A549 (cell line): ENCODE data around the gene EML4. TPM values are rescaled to one million over a fixed set of nuclear protein-coding genes. Genes with fewer than 3 reads are reported as not detected.

Source experiments
- ATAC-seq, 2 experiments: fragments of 200-7000 bp in 1 of 2; fragments of >200 bp in 1 of 2; cut with Nextera tagmentation in 1 of 2; cut with Tn5 transposase in 1 of 2; 3 replicates each; pipeline versions ENCODE4 v1.8.0 to v1.9.1; 2018 to 2020; ENCODE audit warnings: mild to moderate bottlenecking in 1 of 2, moderate library complexity in 1 of 2
- CTCF ChIA-PET: fragments of 300-600 bp; sonication (Branson Sonifier 250); formaldehyde crosslinking; extraction: SDS; loops from one replicate; lab custom pipeline; 2021; ENCODE audit warnings: antibody characterized with exemption, inconsistent platforms; lab: Yijun Ruan, JAX
- POLR2A ChIA-PET: fragments of 350-600 bp; formaldehyde crosslinking; extraction: SDS; loops from one replicate; lab custom pipeline; 2021; ENCODE audit warnings: antibody characterized with exemption, inconsistent platforms; lab: Yijun Ruan, JAX
- DNase-seq, 2 experiments: peaks; one replicate each; pipeline versions ENCODE4 v3.0.0 to v3.0.0-alpha.2; 2011 to 2016; ENCODE audit warnings: low read depth in 1 of 2, low spot score in 1 of 2
- FAIRE-seq: peaks from 2 replicates; lab custom pipeline; 2011; peaks lifted over from hg19 to GRCh38; lab: Jason Lieb, UNC
- H3K27ac ChIP-seq, 2 experiments: fragments of >200 bp; sonication (Bioruptor Twin); formaldehyde crosslinking; 3 replicates each; pipeline ENCODE4 v1.5.1; 2016 to 2017
- H3K4me1 ChIP-seq: fragments of >200 bp; sonication (Bioruptor Twin); formaldehyde crosslinking; 3 replicates; pipeline ENCODE4 v1.6.1; 2016
- H3K4me2 ChIP-seq: fragments of >200 bp; sonication (Bioruptor Twin); formaldehyde crosslinking; 3 replicates; pipeline ENCODE4 v1.6.1; 2016
- H3K4me3 ChIP-seq: fragments of >200 bp; sonication (Bioruptor Twin); formaldehyde crosslinking; 3 replicates; pipeline ENCODE4 v1.5.1; 2016
- H3K9me3 ChIP-seq: fragments of >200 bp; sonication (Bioruptor Twin); formaldehyde crosslinking; 3 replicates; pipeline ENCODE4 v1.6.1; 2016
- CEBPB ChIP-seq, 2 experiments: fragments of >200 bp in 1 of 2; sonication (Bioruptor Twin) in 1 of 2; formaldehyde crosslinking in 1 of 2; IDR thresholded peaks; 2 replicates each; pipeline ENCODE4 v1.6.1; 2012 to 2016
- FOSB ChIP-seq: fragments of 250-450 bp; sonication (Bioruptor Pico); IDR thresholded peaks from 2 replicates; pipeline ENCODE4 v1.5.0; 2020; ENCODE audit warnings: mild to moderate bottlenecking, moderate library complexity
- FOSL2 ChIP-seq, 2 experiments: fragments of 450-650 bp in 1 of 2; fragments of >200 bp in 1 of 2; sonication (Bioruptor Twin) in 1 of 2; formaldehyde crosslinking; IDR thresholded peaks; 2 replicates each; pipeline versions ENCODE4 v1.5.0 to v1.6.1; 2016 to 2020; ENCODE audit warnings: mild to moderate bottlenecking in 1 of 2, moderate library complexity in 1 of 2
- FOXS1 ChIP-seq: fragments of 250-450 bp; sonication (Bioruptor Pico); IDR thresholded peaks from 2 replicates; pipeline ENCODE4 v1.5.0; 2020; ENCODE audit warnings: mild to moderate bottlenecking, moderate library complexity
- JUNB ChIP-seq: fragments of >200 bp; sonication (Bioruptor Twin); formaldehyde crosslinking; IDR thresholded peaks from 2 replicates; pipeline ENCODE4 v1.6.1; 2016
- NPAS2 ChIP-seq: fragments of 250-450 bp; sonication (Bioruptor Pico); IDR thresholded peaks from 2 replicates; pipeline ENCODE4 v1.8.0; 2022; ENCODE audit warnings: mild to moderate bottlenecking, moderate library complexity, borderline replicate concordance
- RCOR1 ChIP-seq: fragments of 150-350 bp; IDR thresholded peaks from 2 replicates; pipeline ENCODE4 v1.6.1; 2014; ENCODE audit warnings: antibody characterized with exemption, low read length, low read depth
- TP53 ChIP-seq: fragments of 250-450 bp; sonication (Bioruptor Pico); IDR thresholded peaks from 2 replicates; pipeline ENCODE4 v1.5.0; 2021; ENCODE audit warnings: mild to moderate bottlenecking, moderate library complexity
- WGBS: methylation state at CpG from one replicate; pipeline ENCODE4 v1.1.6; 2017; ENCODE audit errors: missing lambda C conversion rate; 5-methylcytosine and 5-hydroxymethylcytosine counted together
- polyA plus RNA-seq, 4 experiments: library from polyadenylated mRNA; depleted of rRNA in 3 of 4; stranded (reverse); fragments of >200 nt; fragmentation: RNase III in 1 of 4; extraction: RNeasy Plus Mini Kit Qiagen cat#74134 plus additional on column Dnase treatment in 1 of 4; gene quantifications; 2 replicates in 3 of 4; 3 replicates in 1 of 4; pipeline ENCODE4 v1.2.3, GENCODE V29; 2011 to 2017
- TF ChIP-seq, protein P1 (sequence below): fragments of 200-600 bp; sonication (generic); IDR thresholded peaks from 2 replicates; pipeline ENCODE4 v1.6.1; 2016; ENCODE audit warnings: antibody characterized with exemption, mild to moderate bottlenecking, moderate library complexity
- TF ChIP-seq, protein P2 (sequence below): fragments of 250-450 bp; sonication (Bioruptor Pico); IDR thresholded peaks from 2 replicates; pipeline ENCODE4 v1.5.0; 2021; ENCODE audit warnings: mild to moderate bottlenecking, moderate library complexity, borderline replicate concordance
- TF ChIP-seq, protein P3 (sequence below): fragments of 250-450 bp; sonication (Bioruptor Pico); IDR thresholded peaks from 2 replicates; pipeline ENCODE4 v1.5.0; 2020; ENCODE audit warnings: low read depth, mild to moderate bottlenecking, moderate library complexity
- TF ChIP-seq, protein P4 (sequence below): IDR thresholded peaks from 2 replicates; pipeline ENCODE4 v1.6.1; 2012
- TF ChIP-seq, protein P5 (sequence below): fragments of >200 bp; sonication (Bioruptor Twin); formaldehyde crosslinking; IDR thresholded peaks from 3 replicates; pipeline ENCODE4 v1.6.1; 2016

Gene EML4
- polyA plus RNA-seq, 2 of the 4 experiments (the other 2 are of a cell fraction), result 34.6 to 130 TPM

DNA sequence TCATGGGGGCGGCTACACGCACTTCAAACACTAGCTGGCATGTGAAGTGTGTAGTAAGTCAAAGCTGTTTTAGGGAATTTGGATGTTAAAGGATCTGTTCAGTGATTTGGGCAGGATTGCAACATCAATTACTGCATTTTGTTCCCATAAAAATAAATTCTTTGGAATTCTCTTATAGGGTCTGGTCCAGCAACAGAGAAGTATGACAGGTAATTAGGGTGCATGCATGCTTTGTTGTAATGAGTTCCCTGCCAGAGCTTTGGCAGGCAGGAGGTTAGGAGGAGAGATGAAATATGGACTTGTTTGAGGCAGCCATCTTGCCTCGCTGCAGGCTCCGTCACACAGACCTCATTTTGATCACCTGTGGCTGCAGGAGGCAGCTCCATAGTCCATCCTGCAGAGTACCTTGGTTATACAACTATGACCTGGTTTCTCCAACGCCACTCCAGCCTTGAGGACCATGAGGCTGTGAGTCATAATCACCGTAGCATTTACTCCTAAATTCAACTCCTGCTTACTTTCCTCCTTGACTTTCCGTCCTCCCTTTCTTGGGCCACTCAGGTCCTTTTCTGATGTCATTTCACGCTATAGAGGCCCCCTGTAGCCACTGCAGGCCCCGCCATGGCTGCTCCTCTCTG lies 26.5 kb upstream of the EML4 start:
- no peak for TF ChIP-seq FOSL2 (IDR thresholded peaks at IDR 0.05)
- peak; percentile 28; the same call in 1 of the 2 replicates for TF ChIP-seq FOSL2 (CRISPR knock-in tag; IDR thresholded peaks at IDR 0.05)
- no peak for TF ChIP-seq NPAS2 (CRISPR knock-in tag)
- TF ChIP-seq, protein P1, sequence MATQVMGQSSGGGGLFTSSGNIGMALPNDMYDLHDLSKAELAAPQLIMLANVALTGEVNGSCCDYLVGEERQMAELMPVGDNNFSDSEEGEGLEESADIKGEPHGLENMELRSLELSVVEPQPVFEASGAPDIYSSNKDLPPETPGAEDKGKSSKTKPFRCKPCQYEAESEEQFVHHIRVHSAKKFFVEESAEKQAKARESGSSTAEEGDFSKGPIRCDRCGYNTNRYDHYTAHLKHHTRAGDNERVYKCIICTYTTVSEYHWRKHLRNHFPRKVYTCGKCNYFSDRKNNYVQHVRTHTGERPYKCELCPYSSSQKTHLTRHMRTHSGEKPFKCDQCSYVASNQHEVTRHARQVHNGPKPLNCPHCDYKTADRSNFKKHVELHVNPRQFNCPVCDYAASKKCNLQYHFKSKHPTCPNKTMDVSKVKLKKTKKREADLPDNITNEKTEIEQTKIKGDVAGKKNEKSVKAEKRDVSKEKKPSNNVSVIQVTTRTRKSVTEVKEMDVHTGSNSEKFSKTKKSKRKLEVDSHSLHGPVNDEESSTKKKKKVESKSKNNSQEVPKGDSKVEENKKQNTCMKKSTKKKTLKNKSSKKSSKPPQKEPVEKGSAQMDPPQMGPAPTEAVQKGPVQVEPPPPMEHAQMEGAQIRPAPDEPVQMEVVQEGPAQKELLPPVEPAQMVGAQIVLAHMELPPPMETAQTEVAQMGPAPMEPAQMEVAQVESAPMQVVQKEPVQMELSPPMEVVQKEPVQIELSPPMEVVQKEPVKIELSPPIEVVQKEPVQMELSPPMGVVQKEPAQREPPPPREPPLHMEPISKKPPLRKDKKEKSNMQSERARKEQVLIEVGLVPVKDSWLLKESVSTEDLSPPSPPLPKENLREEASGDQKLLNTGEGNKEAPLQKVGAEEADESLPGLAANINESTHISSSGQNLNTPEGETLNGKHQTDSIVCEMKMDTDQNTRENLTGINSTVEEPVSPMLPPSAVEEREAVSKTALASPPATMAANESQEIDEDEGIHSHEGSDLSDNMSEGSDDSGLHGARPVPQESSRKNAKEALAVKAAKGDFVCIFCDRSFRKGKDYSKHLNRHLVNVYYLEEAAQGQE, result no peak
- TF ChIP-seq, protein P2, sequence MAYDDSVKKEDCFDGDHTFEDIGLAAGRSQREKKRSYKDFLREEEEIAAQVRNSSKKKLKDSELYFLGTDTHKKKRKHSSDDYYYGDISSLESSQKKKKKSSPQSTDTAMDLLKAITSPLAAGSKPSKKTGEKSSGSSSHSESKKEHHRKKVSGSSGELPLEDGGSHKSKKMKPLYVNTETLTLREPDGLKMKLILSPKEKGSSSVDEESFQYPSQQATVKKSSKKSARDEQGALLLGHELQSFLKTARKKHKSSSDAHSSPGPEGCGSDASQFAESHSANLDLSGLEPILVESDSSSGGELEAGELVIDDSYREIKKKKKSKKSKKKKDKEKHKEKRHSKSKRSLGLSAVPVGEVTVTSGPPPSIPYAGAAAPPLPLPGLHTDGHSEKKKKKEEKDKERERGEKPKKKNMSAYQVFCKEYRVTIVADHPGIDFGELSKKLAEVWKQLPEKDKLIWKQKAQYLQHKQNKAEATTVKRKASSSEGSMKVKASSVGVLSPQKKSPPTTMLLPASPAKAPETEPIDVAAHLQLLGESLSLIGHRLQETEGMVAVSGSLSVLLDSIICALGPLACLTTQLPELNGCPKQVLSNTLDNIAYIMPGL (CRISPR knock-in tag), result no peak
- TF ChIP-seq CEBPB (IDR thresholded peaks at IDR 0.05), result peak; percentile 75 to 91; a peak in 3 of 4 replicates
- TF ChIP-seq TP53 (CRISPR knock-in tag), result no peak
- DNase-seq, result no peak
- peak in 1 of 2 experiments; percentile 3; a peak in 3 of 6 replicates for ATAC-seq
- ChIA-PET POLR2A (interaction anchor here (0.6 to 2.2 kb wide), 6 partner anchors 10 to 77 kb away, joined by 3 to 26 read pairs (median 6); no protein-coding TSS in a partner anchor), CTCF (interaction anchor here (0.6 to 4.3 kb wide), 10 partner anchors 15 to 302 kb away, joined by 3 to 27 read pairs (median 4); no protein-coding TSS in a partner anchor)
- WGBS, result 69% methylated on average over 9 of the region's 9 CpGs
- Histone ChIP-seq H3K9me3 (no peaks in the 10 kb centered on the region), H3K4me2 (peak overlapping the region; percentile 86), H3K27ac (peak overlapping the region; percentile 79 to 87), H3K4me1 (peaks cover 60% of the 10 kb centered on the region), H3K4me3 (no peak overlapping the region)
- no peak for FAIRE-seq

DNA sequence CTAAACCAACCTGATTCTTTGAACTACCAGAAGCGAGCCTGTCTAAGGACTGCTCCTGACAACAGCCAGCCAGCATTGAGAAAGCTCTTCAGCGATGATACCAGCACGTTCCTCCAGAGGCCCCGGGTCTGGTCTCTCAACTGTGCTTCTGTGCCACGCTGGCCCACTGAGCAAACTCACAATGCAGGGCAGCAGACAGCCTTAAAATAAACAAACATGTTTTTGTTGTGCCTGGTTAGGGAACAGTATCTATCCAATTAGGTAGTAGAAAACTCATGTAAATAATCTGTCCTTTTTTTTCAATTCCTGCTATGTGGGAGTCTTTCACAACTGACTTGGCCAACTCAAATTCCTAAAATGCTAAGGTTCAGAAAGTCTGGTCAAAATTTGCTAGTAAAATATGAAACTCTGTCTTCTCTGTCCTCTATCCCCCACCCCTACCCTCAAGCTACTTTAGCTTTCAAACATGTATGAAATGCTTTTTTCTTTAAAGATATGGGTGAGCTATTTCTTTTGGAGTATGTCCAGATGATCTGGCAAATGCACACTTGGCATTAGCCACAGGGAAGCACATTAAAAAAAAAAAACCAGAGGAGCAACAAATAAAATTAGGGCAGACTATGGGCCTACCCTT lies 21.4 kb upstream of the EML4 start:
- FAIRE-seq (no peak), ATAC-seq (peak in 1 of 2 experiments; percentile 57; a peak in 3 of 6 replicates), DNase-seq (no peak)
- Histone ChIP-seq H3K4me3 (no peak overlapping the region), H3K9me3 (no peaks in the 10 kb centered on the region), H3K27ac (peak overlapping the region in 1 of 2 experiments; percentile 4; a peak in 3 of 6 replicates), H3K4me2 (peak overlapping the region; percentile 35; the same call in 2 of the 3 replicates), H3K4me1 (peaks cover 19% of the 10 kb centered on the region)
- TF ChIP-seq, protein P3, sequence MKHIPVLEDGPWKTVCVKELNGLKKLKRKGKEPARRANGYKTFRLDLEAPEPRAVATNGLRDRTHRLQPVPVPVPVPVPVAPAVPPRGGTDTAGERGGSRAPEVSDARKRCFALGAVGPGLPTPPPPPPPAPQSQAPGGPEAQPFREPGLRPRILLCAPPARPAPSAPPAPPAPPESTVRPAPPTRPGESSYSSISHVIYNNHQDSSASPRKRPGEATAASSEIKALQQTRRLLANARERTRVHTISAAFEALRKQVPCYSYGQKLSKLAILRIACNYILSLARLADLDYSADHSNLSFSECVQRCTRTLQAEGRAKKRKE (CRISPR knock-in tag), result no peak
- TF ChIP-seq JUNB, result no peak
- TF ChIP-seq FOXS1 (CRISPR knock-in tag), result no peak
- TF ChIP-seq, protein P4, sequence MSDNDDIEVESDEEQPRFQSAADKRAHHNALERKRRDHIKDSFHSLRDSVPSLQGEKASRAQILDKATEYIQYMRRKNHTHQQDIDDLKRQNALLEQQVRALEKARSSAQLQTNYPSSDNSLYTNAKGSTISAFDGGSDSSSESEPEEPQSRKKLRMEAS, result no peak
- 77% methylated on average over 5 of the region's 5 CpGs for WGBS
- ChIA-PET CTCF (interaction anchor here (1.0 kb wide), 1 partner anchor 51 kb away, joined by 4 read pairs; no protein-coding TSS in a partner anchor), POLR2A (no interaction called here)

DNA sequence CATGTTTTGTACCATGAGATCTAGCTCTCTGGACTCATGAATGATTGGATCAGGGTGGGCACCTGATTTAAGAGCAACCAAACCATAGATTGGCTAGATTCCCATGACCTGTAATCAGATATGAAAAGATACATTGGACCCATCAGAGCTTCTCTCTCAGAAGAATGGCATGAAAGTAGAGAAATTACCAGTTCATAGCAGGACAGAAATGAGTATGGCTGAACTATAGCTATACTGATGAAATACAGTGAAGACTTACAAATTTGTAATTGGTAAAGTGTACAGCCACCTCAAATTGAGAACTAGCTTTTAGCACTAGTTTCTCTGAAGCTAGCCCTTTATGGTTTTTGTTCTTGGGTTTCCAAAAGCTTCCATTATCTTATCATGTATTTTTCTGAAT lies 19.0 kb upstream of the EML4 start:
- Histone ChIP-seq H3K4me2 (no peak overlapping the region), H3K4me3 (no peak overlapping the region), H3K9me3 (no peaks in the 10 kb centered on the region), H3K4me1 (peaks cover 12% of the 10 kb centered on the region), H3K27ac (no peak overlapping the region)
- no peak for DNase-seq
- ChIA-PET CTCF (interaction anchor here (0.7 to 1.8 kb wide), 2 partner anchors 54 to 60 kb away, joined by 3 to 10 read pairs; no protein-coding TSS in a partner anchor), POLR2A (no interaction called here)
- ATAC-seq, result no peak
- FAIRE-seq, result no peak
- no peak for TF ChIP-seq RCOR1
- no peak for TF ChIP-seq FOSB (CRISPR knock-in tag)
- TF ChIP-seq, protein P4, result no peak
- TF ChIP-seq, protein P2 (CRISPR knock-in tag), result no peak
- no peak for TF ChIP-seq FOSL2 (IDR thresholded peaks at IDR 0.05)
- TF ChIP-seq FOSL2 (CRISPR knock-in tag; IDR thresholded peaks at IDR 0.05), result no peak
- TF ChIP-seq, protein P5, sequence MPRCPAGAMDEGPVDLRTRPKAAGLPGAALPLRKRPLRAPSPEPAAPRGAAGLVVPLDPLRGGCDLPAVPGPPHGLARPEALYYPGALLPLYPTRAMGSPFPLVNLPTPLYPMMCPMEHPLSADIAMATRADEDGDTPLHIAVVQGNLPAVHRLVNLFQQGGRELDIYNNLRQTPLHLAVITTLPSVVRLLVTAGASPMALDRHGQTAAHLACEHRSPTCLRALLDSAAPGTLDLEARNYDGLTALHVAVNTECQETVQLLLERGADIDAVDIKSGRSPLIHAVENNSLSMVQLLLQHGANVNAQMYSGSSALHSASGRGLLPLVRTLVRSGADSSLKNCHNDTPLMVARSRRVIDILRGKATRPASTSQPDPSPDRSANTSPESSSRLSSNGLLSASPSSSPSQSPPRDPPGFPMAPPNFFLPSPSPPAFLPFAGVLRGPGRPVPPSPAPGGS, result no peak
- TF ChIP-seq, protein P1, result no peak
